Astrocyte of the cerebellum (primary cell): Measurements from ENCODE around the gene ZG16B.

Experiments used
- DNase-seq: peaks from one replicate; pipeline ENCODE4 v3.0.0-alpha.2; 2011; ENCODE audit warnings: low read depth
- H3K4me3 ChIP-seq: 2 replicates; pipeline ENCODE4 v1.5.1; 2011; ENCODE audit warnings: mild to moderate bottlenecking, low read depth, low read length, moderate library complexity
- in situ Hi-C: cut with HindIII; loops from 2 replicates; pipeline ENCODE4 v1.10.0; 2017; ENCODE audit warnings: low sequenced_read_pairs
- TF ChIP-seq, protein P1 (sequence below): IDR thresholded peaks from 2 replicates; pipeline ENCODE4 v1.5.1; 2012; ENCODE audit warnings: low read length, low read depth, moderate library complexity, mild to moderate bottlenecking; ENCODE audit errors: missing control alignments

ZG16B gene

DNA sequence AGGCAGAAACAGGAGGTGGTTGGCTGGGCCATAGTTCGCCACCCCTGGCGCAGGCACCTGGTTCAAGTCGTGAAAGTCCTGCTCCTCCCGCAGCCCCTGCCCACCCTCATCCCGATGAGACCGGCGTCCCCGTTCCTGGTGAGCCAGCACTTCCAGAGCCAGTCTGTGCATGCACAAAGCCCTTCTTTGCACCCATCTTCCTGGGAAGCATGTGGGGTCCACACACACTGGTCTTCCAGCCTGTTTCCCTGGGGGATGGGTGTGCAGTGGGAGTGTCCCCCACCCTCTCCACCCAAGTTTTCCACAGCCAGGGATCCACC is 1.6 kb upstream of the ZG16B start:
- no peak for DNase-seq
- H3K4me3 ChIP-seq = no peak overlapping the region
- TF ChIP-seq, protein P1, sequence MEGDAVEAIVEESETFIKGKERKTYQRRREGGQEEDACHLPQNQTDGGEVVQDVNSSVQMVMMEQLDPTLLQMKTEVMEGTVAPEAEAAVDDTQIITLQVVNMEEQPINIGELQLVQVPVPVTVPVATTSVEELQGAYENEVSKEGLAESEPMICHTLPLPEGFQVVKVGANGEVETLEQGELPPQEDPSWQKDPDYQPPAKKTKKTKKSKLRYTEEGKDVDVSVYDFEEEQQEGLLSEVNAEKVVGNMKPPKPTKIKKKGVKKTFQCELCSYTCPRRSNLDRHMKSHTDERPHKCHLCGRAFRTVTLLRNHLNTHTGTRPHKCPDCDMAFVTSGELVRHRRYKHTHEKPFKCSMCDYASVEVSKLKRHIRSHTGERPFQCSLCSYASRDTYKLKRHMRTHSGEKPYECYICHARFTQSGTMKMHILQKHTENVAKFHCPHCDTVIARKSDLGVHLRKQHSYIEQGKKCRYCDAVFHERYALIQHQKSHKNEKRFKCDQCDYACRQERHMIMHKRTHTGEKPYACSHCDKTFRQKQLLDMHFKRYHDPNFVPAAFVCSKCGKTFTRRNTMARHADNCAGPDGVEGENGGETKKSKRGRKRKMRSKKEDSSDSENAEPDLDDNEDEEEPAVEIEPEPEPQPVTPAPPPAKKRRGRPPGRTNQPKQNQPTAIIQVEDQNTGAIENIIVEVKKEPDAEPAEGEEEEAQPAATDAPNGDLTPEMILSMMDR = no peak
- in situ Hi-C loops = no loop called here

DNA sequence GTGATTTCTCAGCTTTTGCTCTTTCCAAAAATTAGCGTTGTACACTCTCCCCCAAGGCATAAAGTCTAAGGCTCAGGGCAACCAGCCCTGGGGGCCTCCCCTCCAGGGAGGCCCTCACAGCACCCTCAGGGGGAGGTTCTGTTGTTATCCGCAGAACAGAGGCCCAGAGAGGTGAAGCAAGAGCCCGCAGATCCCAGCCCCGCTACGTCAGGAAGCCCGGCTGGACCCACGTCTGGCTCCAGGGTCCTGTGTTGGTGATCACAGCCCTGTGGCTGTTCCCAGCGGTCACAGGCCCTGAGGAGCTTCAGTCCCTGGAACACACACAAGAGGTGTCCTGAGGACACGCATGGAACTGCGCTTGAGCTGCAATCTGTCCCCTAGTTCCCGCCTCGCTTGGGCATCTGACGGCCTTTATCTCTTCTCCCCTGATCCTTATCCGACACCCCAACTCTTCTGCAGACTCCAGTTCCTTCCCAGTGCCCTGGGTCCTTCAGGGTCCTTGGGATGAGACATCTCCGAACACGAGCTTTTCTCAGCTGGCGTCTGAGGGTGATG is 1.1 kb upstream of the ZG16B start:
- no peak for DNase-seq

DNA sequence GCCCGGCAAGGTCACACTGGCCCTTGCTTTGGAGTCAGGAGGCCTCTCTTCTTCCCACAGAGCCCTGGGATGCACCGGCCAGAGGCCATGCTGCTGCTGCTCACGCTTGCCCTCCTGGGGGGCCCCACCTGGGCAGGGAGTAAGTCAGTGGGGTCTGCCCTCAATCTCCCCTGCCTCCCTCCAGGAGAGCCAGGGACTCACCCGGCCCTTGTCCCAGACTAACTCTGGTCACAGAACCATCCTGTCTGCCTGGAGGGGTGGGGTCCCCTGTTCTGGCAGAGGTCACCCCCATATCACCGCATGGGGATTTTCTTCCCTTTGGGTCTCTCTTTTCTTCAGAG is 222 bp downstream of the ZG16B start:
- TF ChIP-seq, protein P1 = no peak
- H3K4me3 ChIP-seq = no peak overlapping the region
- in situ Hi-C loops = no loop called here
- DNase-seq = no peak

More for the DNA sequence above, 1.1 kb upstream of the ZG16B start:
- in situ Hi-C loops = no loop called here
- H3K4me3 ChIP-seq = no peak overlapping the region
- TF ChIP-seq, protein P1 = no peak

DNA sequence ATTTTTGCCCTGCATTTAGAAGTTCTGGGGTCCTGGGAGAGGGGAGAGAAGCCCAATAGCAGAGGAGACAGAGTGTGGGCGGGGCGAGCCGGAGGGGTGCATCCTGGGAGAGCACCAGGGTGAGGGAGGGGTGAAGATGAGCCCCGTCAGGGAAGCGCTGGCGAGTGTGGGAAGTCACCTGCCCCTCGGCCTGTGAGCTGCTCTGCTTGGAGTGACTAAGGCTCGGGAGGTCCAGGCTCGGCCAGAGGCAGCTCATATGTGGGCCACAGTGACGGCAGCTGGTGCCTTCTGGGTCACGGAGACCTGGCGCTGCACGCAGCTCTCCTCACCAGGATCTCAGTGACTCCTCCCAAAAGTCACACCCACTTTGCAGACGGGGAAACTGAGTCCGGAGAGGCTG is 1.1 kb downstream of the ZG16B start:
- TF ChIP-seq, protein P1 = no peak
- in situ Hi-C loops = no loop called here
- no peak for DNase-seq
- H3K4me3 ChIP-seq = no peak overlapping the region

DNA sequence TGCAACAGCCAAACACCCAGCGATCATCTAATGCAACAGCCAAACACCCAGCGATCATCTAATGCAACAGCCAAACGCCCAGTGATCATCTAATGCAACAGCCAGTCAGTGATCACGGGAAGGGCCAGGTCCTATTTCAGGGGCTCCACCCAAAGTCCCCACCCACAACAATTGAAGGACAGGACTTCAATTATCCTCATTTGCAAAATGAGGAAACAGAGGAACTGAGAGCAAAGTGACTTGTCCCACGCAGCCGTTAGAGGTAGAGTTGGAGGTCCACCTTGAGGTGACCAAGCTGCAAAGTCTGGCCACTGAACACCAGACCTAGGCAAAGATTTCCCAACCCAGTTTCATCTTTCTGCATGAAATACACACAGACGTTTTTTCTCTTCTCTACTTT is 3.7 kb downstream of the ZG16B start:
- no peak overlapping the region for H3K4me3 ChIP-seq
- DNase-seq = no peak
- in situ Hi-C loops = no loop called here
- TF ChIP-seq, protein P1 = no peak

DNA sequence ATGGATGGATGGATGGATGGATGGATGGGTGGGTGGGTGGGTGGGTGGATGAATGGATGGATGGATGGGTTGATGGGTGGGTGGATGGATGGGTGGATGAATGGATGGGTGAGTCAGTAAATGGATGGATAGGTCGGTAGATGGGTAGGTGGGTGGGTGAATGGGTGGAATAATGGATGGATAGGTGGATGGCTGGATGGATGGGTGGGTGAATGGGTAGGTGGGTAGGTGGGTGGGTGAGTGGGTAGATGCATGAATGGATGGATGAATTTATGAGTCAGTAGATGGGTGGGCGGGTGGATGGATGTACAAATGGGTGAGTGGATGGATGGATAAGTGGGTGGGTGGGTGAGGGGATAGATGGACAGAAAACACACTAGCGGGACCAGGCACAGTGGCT is 4.9 kb downstream of the ZG16B start:
- no peak overlapping the region for H3K4me3 ChIP-seq
- DNase-seq = no peak
- TF ChIP-seq, protein P1 = no peak
- in situ Hi-C loops = no loop called here
